Ovary (tissue), 3 donors: Measurements from ENCODE around the gene GPR101.
"Not testable (repeated sequence)": the region's sequence is repeated elsewhere in the genome, so short reads cannot be mapped to it uniquely, and the experiment has no call there.

Experiments
- POLR2A ChIP-seq: fragments of 450-650 bp; IDR thresholded peaks from one replicate; pipeline ENCODE4 v1.6.1; 2017; ENCODE audit warnings: antibody characterized with exemption, mild to moderate bottlenecking, moderate library complexity
- TF ChIP-seq, protein P1 (sequence below), 3 donors: fragments of 450-650 bp in 2 of 3; fragments of 200-600 bp in 1 of 3; IDR thresholded peaks; one replicate each; pipeline versions ENCODE4 v1.5.1 to v1.8.0; 2016 to 2022; ENCODE audit warnings: antibody characterized with exemption in 3 of 3, mild to moderate bottlenecking in 1 of 3
- donor health status: DM: no; HTN: no; CAD: no.

DNA sequence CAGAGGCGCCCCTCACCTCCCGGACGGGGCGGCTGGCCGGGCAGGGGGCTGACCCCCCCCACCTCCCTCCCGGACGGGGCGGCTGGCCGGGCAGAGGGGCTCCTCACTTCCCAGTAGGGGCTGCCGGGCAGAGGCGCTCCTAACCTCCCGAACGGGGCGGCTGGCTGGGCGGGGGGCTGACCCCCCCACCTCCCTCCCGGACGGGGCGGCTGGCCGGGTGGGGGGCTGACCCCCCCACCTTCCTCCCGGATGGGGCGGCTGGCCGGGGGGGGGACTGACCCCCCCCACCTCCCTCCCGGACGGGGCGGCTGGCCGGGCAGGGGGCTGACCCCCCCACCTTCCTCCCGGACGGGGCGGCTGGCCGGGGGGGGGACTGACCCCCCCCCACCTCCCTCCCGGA, 33.6 kb downstream of the GPR101 start:
- TF ChIP-seq, protein P1, sequence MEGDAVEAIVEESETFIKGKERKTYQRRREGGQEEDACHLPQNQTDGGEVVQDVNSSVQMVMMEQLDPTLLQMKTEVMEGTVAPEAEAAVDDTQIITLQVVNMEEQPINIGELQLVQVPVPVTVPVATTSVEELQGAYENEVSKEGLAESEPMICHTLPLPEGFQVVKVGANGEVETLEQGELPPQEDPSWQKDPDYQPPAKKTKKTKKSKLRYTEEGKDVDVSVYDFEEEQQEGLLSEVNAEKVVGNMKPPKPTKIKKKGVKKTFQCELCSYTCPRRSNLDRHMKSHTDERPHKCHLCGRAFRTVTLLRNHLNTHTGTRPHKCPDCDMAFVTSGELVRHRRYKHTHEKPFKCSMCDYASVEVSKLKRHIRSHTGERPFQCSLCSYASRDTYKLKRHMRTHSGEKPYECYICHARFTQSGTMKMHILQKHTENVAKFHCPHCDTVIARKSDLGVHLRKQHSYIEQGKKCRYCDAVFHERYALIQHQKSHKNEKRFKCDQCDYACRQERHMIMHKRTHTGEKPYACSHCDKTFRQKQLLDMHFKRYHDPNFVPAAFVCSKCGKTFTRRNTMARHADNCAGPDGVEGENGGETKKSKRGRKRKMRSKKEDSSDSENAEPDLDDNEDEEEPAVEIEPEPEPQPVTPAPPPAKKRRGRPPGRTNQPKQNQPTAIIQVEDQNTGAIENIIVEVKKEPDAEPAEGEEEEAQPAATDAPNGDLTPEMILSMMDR (IDR thresholded peaks at IDR 0.05), result not testable (repeated sequence)
- TF ChIP-seq POLR2A, result not testable (repeated sequence)
